Activated CD8-positive, alpha-beta memory T cell treated with anti-CD3 and anti-CD28 coated beads, Interleukin-2, amount 50 U/mL, for 24 hours (primary cell): ENCODE measurements around the gene LRP5.
A peak's percentile ranks its signal among the peaks of the same experiment; 100 is the strongest.

Experiments
- DNase-seq: peaks from one replicate; pipeline ENCODE4 v3.0.0-alpha.2; 2020; ENCODE audit errors: extremely low read depth

Gene LRP5

GRCh38 chr11:68371171-68372041, 59.0 kb downstream of the LRP5 start:
- no peak for DNase-seq

- DNase-seq, result no peak
These were observed 59.7 kb downstream of the LRP5 start for GRCh38 chr11:68372114-68372513.

- DNase-seq, result no peak
These were observed 60.2 kb downstream of the LRP5 start for GRCh38 chr11:68372625-68373024.

- DNase-seq, result no peak
These were observed 60.9 kb downstream of the LRP5 start for GRCh38 chr11:68373189-68373814.

GRCh38 chr11:68373815-68374501, 61.6 kb downstream of the LRP5 start:
- DNase-seq, result no peak

GRCh38 chr11:68374531-68374930, 62.1 kb downstream of the LRP5 start:
- no peak for DNase-seq

GRCh38 chr11:68375337-68375736, 62.9 kb downstream of the LRP5 start:
- DNase-seq, result no peak

- no peak for DNase-seq
These were observed 63.4 kb downstream of the LRP5 start for GRCh38 chr11:68375766-68376165.

- DNase-seq, result no peak
These were observed 65.0 kb downstream of the LRP5 start for GRCh38 chr11:68377389-68377795.

GRCh38 chr11:68379206-68379605, 66.8 kb downstream of the LRP5 start:
- DNase-seq, result no peak

GRCh38 chr11:68380786-68381622, 68.6 kb downstream of the LRP5 start:
- no peak for DNase-seq

GRCh38 chr11:68381716-68382115, 69.3 kb downstream of the LRP5 start:
- DNase-seq, result no peak

GRCh38 chr11:68382358-68382998, 70.1 kb downstream of the LRP5 start:
- DNase-seq, result no peak

- peak; percentile 9 for DNase-seq
These were observed 71.6 kb downstream of the LRP5 start for GRCh38 chr11:68383976-68384501.

GRCh38 chr11:68384530-68385081, 72.2 kb downstream of the LRP5 start:
- no peak for DNase-seq

GRCh38 chr11:68385128-68385527, 72.7 kb downstream of the LRP5 start:
- DNase-seq, result no peak

GRCh38 chr11:68386331-68386978, 74.1 kb downstream of the LRP5 start:
- DNase-seq, result no peak

GRCh38 chr11:68387840-68388239, 75.4 kb downstream of the LRP5 start:
- DNase-seq, result no peak

GRCh38 chr11:68388595-68389198, 76.3 kb downstream of the LRP5 start:
- DNase-seq, result no peak

- DNase-seq, result no peak
These were observed 77.9 kb downstream of the LRP5 start for GRCh38 chr11:68390315-68390714.
